Activated CD4-positive, alpha-beta T cell treated with anti-CD3 and anti-CD28 coated beads, Interleukin-2, amount 10 ng/mL, durations not matched to agents 24 days and 14 days (primary cell): ENCODE measurements around the gene TEK. TPM values are rescaled to one million over a fixed set of nuclear protein-coding genes. Genes with fewer than 3 reads are reported as not detected.
A peak's percentile ranks its signal among the peaks of the same experiment; 100 is the strongest.

Experiments
- DNase-seq: peaks from one replicate; pipeline ENCODE4 v3.0.0; 2022
- H3K27ac Mint-ChIP-seq: one replicate; pipeline ENCODE4 v1.8.0; 2022; ENCODE audit warnings: mild to moderate bottlenecking, mixed read lengths
- H3K27me3 Mint-ChIP-seq: one replicate; pipeline ENCODE4 v1.8.0; 2022; ENCODE audit warnings: mixed read lengths
- H3K36me3 Mint-ChIP-seq: one replicate; pipeline ENCODE4 v1.8.0; 2022; ENCODE audit warnings: low read depth, mild to moderate bottlenecking, mixed read lengths
- H3K4me1 Mint-ChIP-seq: one replicate; pipeline ENCODE4 v1.8.0; 2021; ENCODE audit warnings: mixed read lengths
- H3K4me3 Mint-ChIP-seq: one replicate; pipeline ENCODE4 v1.8.0; 2022; ENCODE audit warnings: mild to moderate bottlenecking, moderate library complexity, mixed read lengths
- H3K9me3 Mint-ChIP-seq: one replicate; pipeline ENCODE4 v1.8.0; 2021; ENCODE audit warnings: mixed read lengths
- intact Hi-C: fragments of 100-400 bp; cut with micrococcal nuclease; formaldehyde crosslinking; loops from one replicate; pipeline ENCODE4 v1.15.1; 2023
- total RNA-seq: library from RNA; stranded (reverse); gene quantifications from 2 replicates; pipeline ENCODE4 v1.2.3, GENCODE V29; 2022

The TEK gene
- total RNA-seq, 1 donor from 2014 or later, result not detected

GRCh38 chr9:27260789-27261516, 151.9 kb downstream of the TEK start:
- H3K9me3 Mint-ChIP-seq, result no peaks in the 10 kb centered on the region
- no peak overlapping the region for H3K4me3 Mint-ChIP-seq

DNA sequence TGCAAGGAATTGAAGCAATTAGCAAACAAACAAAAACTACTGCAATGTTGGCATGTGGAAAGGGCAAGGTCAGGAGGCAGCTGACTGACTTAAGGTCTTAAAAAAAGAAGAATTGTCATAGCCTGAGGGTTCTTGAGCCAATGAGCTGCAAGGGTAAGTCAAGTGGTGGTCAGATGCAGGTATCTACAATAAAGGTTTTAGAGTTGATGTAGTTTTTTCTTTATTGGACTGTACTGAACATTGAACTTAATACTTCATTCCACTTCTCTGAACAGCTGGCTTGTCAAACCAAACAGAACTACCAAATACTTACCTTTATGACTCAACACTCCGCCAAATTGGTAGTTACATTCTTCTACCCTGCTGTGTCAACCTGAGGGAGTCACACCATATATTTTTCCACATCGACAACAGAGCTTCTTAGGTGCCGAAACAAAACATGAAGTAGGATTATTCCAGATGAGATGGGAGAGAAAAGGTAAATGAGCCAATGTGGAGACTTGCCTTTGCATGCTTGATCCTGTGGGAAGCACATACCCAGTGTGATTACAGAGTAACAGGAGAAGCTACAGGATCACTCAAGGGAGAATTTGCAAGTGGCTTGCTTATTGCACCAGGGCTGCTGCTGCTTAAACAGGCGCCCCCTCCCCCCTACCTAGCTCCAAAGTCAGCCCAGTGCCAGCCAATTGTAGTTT, 152.6 kb downstream of the TEK start:
- H3K27me3 Mint-ChIP-seq, result no peaks in the 10 kb centered on the region
- H3K9me3 Mint-ChIP-seq, result no peaks in the 10 kb centered on the region
- no peak for DNase-seq
- H3K4me1 Mint-ChIP-seq, result no peaks in the 10 kb centered on the region
- no peak overlapping the region for H3K27ac Mint-ChIP-seq
- intact Hi-C loops, result no loop called here
- H3K36me3 Mint-ChIP-seq, result no peaks in the 10 kb centered on the region
- H3K4me3 Mint-ChIP-seq, result no peak overlapping the region

More at GRCh38 chr9:27260789-27261516, 151.9 kb downstream of the TEK start:
- no peaks in the 10 kb centered on the region for H3K36me3 Mint-ChIP-seq
- intact Hi-C loops, result no loop called here
- H3K4me1 Mint-ChIP-seq, result no peaks in the 10 kb centered on the region
- no peaks in the 10 kb centered on the region for H3K27me3 Mint-ChIP-seq
- no peak overlapping the region for H3K27ac Mint-ChIP-seq
- no peak for DNase-seq

- intact Hi-C loops, result no loop called here
- peaks cover 2% of the 10 kb centered on the region for H3K4me1 Mint-ChIP-seq
- H3K27ac Mint-ChIP-seq, result no peak overlapping the region
- no peaks in the 10 kb centered on the region for H3K36me3 Mint-ChIP-seq
- H3K9me3 Mint-ChIP-seq, result no peaks in the 10 kb centered on the region
- H3K27me3 Mint-ChIP-seq, result peaks cover 12% of the 10 kb centered on the region
- no peak overlapping the region for H3K4me3 Mint-ChIP-seq
- no peak for DNase-seq
Observed at GRCh38 chr9:27272103-27272502, 163.1 kb downstream of the TEK start.

- H3K9me3 Mint-ChIP-seq, result no peaks in the 10 kb centered on the region
- no peaks in the 10 kb centered on the region for H3K36me3 Mint-ChIP-seq
- no peak overlapping the region for H3K4me3 Mint-ChIP-seq
- no peak for DNase-seq
- H3K4me1 Mint-ChIP-seq, result peaks cover 2% of the 10 kb centered on the region
- intact Hi-C loops, result no loop called here
- H3K27ac Mint-ChIP-seq, result no peak overlapping the region
- peaks cover 12% of the 10 kb centered on the region for H3K27me3 Mint-ChIP-seq
Observed at GRCh38 chr9:27273186-27273585, 164.2 kb downstream of the TEK start.

GRCh38 chr9:27276193-27277030, 167.4 kb downstream of the TEK start:
- H3K9me3 Mint-ChIP-seq, result no peaks in the 10 kb centered on the region
- H3K4me1 Mint-ChIP-seq, result peaks cover 5% of the 10 kb centered on the region
- H3K4me3 Mint-ChIP-seq, result no peak overlapping the region
- intact Hi-C loops, result loop anchor here (1.0 to 5.0 kb wide), 3 partner anchors 29 to 534 kb away; no protein-coding TSS in a partner anchor
- DNase-seq, result peak; percentile 61
- peaks cover 6% of the 10 kb centered on the region for H3K27me3 Mint-ChIP-seq
- no peaks in the 10 kb centered on the region for H3K36me3 Mint-ChIP-seq
- H3K27ac Mint-ChIP-seq, result no peak overlapping the region

- peaks cover 5% of the 10 kb centered on the region for H3K4me1 Mint-ChIP-seq
- no peaks in the 10 kb centered on the region for H3K9me3 Mint-ChIP-seq
- no peak overlapping the region for H3K4me3 Mint-ChIP-seq
- DNase-seq, result no peak
- H3K27me3 Mint-ChIP-seq, result peaks cover 2% of the 10 kb centered on the region
- no peaks in the 10 kb centered on the region for H3K36me3 Mint-ChIP-seq
- H3K27ac Mint-ChIP-seq, result no peak overlapping the region
- intact Hi-C loops, result loop anchor here (5.0 kb wide), 1 partner anchor 536 kb away; no protein-coding TSS in a partner anchor
Observed at GRCh38 chr9:27278374-27278773, 169.3 kb downstream of the TEK start.

DNA sequence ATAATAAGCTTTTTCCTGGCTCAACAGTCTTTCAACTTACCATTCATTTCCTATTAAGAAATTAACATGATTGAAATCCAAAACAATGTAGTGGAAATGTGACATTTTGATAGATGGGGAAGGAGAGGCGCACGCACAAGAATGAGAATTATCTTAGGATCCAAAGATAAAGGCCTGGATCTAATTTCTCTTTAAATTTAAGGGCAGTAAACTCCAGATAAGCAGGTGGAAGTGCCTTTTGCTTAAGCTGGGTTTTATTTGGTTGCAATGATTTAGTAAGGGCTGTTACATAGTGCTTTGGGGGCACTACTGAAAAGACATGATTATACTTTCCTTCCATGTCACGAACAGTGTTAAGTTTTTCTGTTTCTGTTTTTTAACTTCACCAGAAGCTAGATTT, 170.6 kb downstream of the TEK start:
- peaks cover 5% of the 10 kb centered on the region for H3K4me1 Mint-ChIP-seq
- H3K27me3 Mint-ChIP-seq, result peaks cover 2% of the 10 kb centered on the region
- H3K4me3 Mint-ChIP-seq, result no peak overlapping the region
- no peak for DNase-seq
- no peaks in the 10 kb centered on the region for H3K9me3 Mint-ChIP-seq
- intact Hi-C loops, result loop anchor here (5.0 kb wide), 1 partner anchor 537 kb away; no protein-coding TSS in a partner anchor
- H3K27ac Mint-ChIP-seq, result no peak overlapping the region
- H3K36me3 Mint-ChIP-seq, result no peaks in the 10 kb centered on the region

Other genes starting within 250 kb of the TEK start
- gene CAAP1, start 216.4 kb upstream of the TEK start, total RNA-seq, result 19.9 and 23.1 TPM in 2 replicates
- 45.7 and 47.0 TPM in 2 replicates for gene PLAA, start 162.0 kb upstream of the TEK start, total RNA-seq
- gene IFT74, start 152.8 kb upstream of the TEK start, total RNA-seq, result 9.7 and 10.6 TPM in 2 replicates
- gene LRRC19, start 103.6 kb upstream of the TEK start, total RNA-seq, result not detected in 2 replicates
- gene EQTN, start 187.9 kb downstream of the TEK start, total RNA-seq, result not detected in 2 replicates